Inflammatory macrophage (primary cell): ENCODE results near the gene SBNO1.
A peak's percentile ranks its signal among the peaks of the same experiment; 100 is the strongest.
"Not testable (repeated sequence)": the region's sequence is repeated elsewhere in the genome, so short reads cannot be mapped to it uniquely, and the experiment has no call there.

Experiments
- DNase-seq, 2 donors: peaks; one replicate each; pipeline ENCODE4 v3.0.0-alpha.2; 2020 to 2022

The SBNO1 gene

DNA sequence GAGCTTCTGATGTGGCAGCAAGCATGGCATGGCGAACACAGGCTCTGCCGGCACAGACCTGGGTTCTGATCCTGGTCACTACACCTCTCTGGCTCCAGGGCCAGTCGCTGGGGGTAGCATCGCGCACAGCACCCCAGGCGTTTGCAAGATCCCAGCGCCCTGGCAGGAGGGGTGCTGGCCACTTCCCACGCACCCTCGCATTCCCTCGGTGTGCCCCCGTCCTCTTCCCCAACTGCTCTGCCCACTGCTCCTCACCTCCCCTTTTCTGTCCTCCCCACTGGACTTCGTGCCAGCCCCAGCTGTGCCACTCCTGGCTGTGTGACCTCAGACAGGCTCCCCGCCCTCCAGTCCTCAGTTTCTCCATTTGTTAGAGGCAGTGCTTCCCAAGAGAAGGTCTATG lies 95.8 kb downstream of the SBNO1 start:
- DNase-seq: no peak

DNA sequence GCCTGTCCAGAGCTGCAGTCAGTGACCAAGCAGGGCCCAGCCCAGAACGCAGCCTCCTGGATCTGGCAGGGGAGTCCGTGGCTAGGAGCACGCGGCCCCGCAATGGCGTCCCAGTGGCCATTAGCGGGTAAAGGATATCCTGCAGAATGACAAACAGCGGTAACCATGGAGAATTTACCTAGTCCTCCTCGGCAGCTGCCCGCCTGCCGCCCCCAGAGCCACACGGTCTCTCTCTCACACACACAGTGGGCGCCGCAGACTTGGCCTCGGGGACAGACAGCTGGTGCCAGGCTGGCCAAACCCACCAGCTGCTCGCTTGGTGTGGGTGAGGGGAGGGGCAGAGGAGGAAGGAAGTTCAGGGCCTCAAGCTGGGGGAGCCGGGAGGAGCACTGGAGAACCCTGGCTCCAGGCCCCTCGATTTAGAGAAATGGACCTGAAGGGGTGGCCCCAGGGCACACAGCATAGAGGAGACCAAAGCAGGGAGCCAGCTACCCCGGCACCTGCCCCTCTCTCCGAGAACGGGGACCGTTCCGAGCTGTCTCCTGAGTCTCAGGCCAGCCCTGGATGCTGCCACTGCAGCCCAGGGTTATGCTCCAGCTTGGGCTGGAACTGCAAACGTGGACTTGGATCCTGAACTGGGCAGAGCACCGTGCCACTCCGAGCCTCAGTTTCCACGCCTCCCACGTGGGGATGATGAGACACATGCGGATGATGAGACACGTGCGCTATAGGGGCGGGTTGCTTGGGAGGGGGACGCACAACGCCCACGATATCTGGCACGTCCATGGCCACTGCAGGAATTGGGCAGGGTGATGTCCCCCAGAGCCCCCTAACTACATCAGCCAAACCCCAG lies 96.4 kb downstream of the SBNO1 start:
- peak; percentile 40 to 61 for DNase-seq

DNA sequence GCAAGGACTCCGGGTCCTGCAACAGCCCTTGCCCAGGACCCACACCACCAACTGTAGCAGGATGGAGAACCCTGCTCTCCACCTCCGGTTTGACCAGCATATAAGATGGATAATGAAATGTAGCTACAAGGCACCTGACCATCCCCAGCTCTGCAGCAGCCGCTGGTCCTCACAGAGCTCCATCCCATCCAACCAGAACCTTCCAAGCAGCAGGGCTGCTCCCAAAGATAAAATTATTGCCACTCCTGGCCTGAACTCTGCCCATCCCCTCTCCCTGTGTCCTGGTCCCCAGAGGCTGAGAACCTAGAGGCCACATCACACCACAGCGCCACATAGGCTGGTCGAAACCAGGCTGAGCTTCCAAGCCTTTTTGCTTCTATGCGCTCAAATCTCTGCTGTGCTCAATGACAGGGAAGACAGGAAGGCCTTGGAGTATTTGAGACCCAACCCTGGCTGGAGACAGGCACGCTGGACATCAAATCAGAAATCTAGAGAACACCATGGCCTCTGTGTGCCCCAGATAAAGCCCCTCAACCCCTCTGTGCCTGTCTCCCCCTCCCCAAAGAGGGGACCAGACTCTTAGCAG lies 97.2 kb downstream of the SBNO1 start:
- DNase-seq: no peak

- no peak for DNase-seq
Observed at GRCh38 chr12:123266679-123267277, 97.9 kb downstream of the SBNO1 start.

- DNase-seq: no peak
Observed at GRCh38 chr12:123265851-123266678, 98.6 kb downstream of the SBNO1 start.

DNA sequence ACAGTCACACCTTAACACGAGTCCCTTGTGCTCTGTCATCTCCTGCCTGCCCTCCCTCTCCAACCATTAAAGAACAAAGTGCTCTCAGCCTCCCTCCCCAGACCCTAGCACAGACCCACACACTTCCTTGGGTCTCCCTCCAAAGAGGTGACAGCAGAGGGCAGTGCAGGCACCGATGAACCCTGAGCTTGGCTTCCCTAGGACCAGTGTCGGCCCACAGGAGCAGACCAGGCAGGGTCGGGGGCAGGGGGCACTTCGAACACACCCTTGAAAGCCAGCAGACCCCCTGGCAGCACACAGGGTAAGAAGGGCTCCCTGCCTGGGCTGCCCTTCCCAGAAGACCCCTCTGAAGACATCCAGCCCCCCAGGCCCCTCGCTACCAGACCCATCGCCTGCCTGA lies 100.0 kb downstream of the SBNO1 start:
- DNase-seq: no peak

DNA sequence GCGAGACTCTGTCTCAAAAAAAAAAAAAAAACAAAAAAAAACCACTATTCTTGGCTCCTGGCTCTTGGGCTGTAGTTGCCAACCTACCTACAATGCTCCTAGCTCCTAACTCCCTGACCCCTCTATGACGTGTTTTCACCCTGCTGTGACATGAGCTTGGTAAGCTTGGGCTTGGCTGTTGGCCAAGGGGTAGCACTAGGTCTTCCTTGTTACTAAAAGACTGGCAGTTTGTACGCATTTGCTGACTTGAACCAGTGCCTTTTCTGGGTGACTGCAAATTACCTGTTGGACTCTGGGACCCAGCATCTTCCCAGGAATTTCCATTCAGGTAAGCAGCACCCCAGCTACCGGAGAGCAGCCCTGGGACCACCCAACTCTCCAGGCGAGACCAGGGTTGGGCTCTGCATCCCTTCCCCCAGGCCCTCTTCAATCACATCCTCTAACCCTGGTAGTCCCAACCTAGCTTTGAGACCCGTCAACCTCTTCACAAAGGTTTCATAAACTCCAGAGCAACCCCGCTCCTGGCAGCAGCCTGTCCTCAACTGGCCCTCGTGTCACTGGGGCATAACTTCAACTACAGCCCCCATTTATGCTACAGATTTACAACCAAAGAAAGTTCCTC lies 101.3 kb downstream of the SBNO1 start:
- DNase-seq: no peak

- DNase-seq: no peak
Observed at GRCh38 chr12:123261196-123261595, 103.5 kb downstream of the SBNO1 start.

GRCh38 chr12:123260081-123260480 lies 104.6 kb downstream of the SBNO1 start:
- DNase-seq: no peak

DNA sequence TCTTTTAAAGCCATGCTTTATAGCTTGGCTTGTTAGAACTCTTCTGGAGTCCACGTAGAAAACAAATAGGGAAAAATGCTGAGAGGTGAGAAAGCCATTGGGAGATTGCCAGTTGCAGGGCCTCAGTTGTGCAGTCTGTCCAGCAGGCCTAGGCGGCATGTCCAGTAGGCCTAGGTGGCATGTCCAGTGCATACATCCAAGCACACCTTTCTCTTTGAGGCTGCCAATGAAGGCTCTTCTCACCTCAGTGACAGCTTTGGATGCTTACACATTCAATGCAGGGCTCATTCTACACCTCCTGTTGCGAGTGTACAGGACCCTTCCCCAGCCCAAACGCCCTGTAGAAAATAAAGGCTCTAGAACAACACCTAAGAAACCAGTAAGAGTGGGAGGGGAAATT lies 106.1 kb downstream of the SBNO1 start:
- no peak for DNase-seq

GRCh38 chr12:123254853-123255446 lies 109.7 kb downstream of the SBNO1 start:
- DNase-seq: no peak

DNA sequence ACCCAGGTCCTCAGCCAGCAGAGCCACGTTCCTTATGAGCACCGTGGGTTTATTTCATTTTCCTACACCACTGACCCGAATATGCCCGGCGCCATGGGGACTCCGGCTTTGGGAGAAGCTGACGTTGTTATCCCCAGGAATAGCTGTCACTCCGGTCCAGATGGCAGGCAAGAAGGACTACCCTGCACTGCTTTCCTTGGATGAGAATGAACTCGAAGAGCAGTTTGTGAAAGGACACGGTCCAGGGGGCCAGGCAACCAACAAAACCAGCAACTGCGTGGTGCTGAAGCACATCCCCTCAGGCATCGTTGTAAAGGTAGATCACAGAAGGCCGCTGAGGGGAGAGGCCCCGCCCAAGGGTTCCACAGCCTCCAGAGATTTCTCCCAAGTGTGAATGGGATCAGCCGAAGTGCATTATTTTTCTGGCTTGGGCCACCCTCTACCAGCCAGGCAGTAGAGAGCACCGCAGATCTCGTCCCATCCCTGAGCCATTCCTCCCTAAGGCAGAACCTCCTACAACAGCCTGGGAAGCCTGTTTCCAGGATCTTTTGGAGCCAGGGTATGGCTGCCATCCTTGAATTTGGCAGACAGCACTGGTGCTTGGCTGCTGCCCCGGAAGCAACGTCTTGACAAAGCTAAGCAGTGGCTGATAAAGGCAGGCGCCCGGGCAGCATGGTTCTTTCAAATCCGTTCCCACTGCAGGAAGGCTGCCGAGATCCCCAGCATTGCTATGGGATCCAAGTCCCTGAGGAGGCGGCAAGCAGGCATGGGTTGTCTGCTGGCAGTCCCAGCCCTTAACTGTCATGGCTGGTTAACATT lies 110.8 kb downstream of the SBNO1 start:
- no peak for DNase-seq

DNA sequence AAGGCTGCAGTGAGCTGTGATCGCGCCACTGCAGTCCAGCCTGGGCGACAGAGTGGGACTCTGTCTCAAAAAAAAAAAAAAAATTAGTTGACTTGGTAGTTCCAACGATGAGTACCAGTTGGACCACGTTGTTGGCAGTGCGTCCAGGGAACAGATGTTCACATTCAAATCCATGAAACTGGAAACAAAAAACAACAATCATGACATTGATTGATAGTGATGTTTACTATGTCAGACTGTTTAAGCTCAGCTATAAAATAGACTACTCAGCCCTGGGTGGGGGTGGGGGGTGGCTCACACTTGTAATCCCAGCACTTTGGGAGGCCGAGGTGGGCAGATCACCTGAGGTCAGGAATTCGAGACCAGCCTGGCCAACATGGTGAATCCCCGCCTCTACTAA lies 112.3 kb downstream of the SBNO1 start:
- DNase-seq: not testable (repeated sequence)

DNA sequence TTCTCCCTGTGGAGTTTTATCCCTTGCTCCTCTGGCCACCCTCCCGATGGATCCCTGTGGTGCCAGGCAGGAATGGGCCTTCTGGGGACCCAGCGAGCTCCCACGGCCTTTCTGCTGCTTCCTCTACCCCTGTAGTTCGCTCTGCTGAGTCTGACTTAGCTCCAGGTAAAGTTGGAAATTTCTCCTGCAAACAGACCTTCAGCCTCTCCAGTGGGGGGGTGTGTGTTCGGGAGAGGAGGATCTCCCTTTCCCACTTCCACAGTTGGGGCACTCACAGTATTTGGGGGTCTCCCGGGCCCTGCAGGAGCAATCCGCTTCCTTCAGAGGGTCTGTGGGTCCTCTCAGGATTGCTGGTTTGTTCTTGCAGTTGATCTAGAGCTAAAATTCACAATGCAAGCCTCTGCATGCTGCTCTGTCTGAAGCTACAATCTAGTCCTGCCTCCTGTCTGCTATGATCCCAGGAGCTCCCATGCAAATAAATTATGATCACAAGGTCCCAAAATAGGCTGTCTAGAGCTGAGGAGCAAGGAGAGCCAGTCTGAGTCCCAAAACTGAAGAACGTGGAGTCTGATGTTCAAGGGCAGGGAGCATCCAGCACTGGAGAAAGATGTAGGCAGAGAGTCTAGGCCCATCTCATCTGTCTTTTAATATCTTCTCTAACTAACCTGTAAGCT lies 113.1 kb downstream of the SBNO1 start:
- DNase-seq: no peak

DNA sequence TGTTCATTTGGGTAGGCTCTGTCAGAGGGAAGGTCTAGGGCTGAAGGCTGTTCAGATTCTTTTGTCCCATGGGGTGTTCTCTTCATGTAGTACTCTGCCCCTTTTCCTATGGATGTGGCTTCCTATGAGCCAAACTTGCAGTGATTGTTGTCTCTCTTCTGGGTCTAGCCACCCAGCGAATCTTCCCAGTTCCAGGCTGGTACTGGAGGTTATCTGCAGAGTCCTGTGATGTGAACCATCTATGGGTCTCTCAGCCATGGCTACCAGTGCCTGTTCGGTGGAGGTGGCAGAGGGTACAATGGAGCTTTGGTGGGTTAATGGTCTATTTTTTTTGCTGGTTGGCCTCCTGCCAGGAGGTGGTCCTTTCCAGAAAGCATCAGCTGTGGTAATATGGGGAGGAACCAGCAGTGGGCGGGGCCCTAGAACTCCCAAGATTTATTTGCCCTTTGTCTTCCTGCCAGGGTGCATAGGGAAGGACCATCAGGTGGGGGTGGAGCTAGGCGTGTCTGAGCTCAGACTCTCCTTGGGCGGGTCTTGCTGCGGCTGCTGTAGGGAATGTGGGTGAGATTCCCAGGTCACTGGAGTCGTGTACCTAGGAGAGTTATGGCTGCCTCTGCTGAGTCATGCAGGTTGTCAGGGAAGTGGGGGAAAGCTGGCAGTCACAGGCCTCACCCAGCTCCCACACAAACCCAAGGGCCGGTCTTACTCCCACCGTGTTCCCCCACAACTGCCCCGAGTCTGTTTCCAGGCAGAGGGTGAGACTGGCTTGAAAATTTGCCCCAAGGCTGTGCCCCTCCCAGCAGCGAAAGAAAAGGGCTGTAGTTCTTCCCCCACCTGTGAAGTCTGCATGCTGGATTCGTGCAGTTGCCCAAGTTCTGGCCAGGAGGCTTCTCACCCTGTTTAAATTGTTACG lies 113.9 kb downstream of the SBNO1 start:
- DNase-seq: peak in 1 of 2 donors; percentile 30

- DNase-seq: not testable (repeated sequence)
Observed at GRCh38 chr12:123248996-123249741, 115.5 kb downstream of the SBNO1 start.

- not testable (repeated sequence) for DNase-seq
Observed at GRCh38 chr12:123248129-123248528, 116.5 kb downstream of the SBNO1 start.

GRCh38 chr12:123245678-123246077 lies 119.0 kb downstream of the SBNO1 start:
- DNase-seq: no peak
